ENCODE data around the gene PROSER3.

- TF ChIP-seq POLR2AphosphoS5 (IDR thresholded peaks at IDR 0.05; ENCODE audit: low read depth) (no peak), JUNB (IDR thresholded peaks at IDR 0.05; ENCODE audit: unreplicated experiment) (no peak), EZH2 (IDR thresholded peaks at IDR 0.05; ENCODE audit: low read depth, unreplicated experiment) (no peak), EZH2phosphoT487 (IDR thresholded peaks at IDR 0.05; ENCODE audit: unreplicated experiment) (no peak)
- TF ChIP-seq, protein P1, sequence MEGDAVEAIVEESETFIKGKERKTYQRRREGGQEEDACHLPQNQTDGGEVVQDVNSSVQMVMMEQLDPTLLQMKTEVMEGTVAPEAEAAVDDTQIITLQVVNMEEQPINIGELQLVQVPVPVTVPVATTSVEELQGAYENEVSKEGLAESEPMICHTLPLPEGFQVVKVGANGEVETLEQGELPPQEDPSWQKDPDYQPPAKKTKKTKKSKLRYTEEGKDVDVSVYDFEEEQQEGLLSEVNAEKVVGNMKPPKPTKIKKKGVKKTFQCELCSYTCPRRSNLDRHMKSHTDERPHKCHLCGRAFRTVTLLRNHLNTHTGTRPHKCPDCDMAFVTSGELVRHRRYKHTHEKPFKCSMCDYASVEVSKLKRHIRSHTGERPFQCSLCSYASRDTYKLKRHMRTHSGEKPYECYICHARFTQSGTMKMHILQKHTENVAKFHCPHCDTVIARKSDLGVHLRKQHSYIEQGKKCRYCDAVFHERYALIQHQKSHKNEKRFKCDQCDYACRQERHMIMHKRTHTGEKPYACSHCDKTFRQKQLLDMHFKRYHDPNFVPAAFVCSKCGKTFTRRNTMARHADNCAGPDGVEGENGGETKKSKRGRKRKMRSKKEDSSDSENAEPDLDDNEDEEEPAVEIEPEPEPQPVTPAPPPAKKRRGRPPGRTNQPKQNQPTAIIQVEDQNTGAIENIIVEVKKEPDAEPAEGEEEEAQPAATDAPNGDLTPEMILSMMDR (conservative IDR thresholded peaks at IDR 0.05; ENCODE audit: low read depth in 2 of 2), result peak; percentile 17 to 48; a peak in 3 of 4 replicates
Measured at GRCh38 chr19:35790981-35791813, 33.2 kb downstream of the PROSER3 start.

Data from GM23338 (cell line).